ENCODE measurements around the gene PIGR. TPM values are rescaled to one million over a fixed set of nuclear protein-coding genes. Genes with fewer than 3 reads are reported as not detected.

Gene PIGR
- total and polyA plus RNA-seq, 9 of the 15 experiments (the other 6 are each of a cell fraction or from before 2014, with no cell fraction given): 0.01 to 1.5 (median 0.03) TPM; not detected in 4

- 0% methylated on average over 1 of the region's 1 CpG for WGBS (ENCODE audit: insufficient coverage, low coverage, missing lambda C conversion rate)
- in situ Hi-C loops (cut with MboI) (loop anchor here (5.0 to 25.0 kb wide), 3 partner anchors 174 to 424 kb away; partner anchors contain the start of gene EIF2D), intact Hi-C loops (cut with micrococcal nuclease) (loop anchor here (2.0 to 5.0 kb wide), 5 partner anchors 46 to 586 kb away; partner anchors contain the start of genes CR1 and IL20)
- peaks cover 9 to 18% of the 10 kb centered on the region in 2 experiments; a peak in 4 of 5 replicates for H3K4me1 ChIP-seq (replicated peaks in 1 of 2; ENCODE audit: control insufficient read depth in 2 of 2, insufficient read depth in 2 of 2, low read length in 2 of 2)
- H3K27ac ChIP-seq (ENCODE audit: extremely low read depth, low read depth, low read length): no peak overlapping the region
- H3K9ac ChIP-seq (ENCODE audit: insufficient read depth in 1 of 2, low read depth in 2 of 2, low read length in 2 of 2): no peak overlapping the region
- FAIRE-seq: peak; percentile 67
- BruUV-seq (replicated peaks): no TSS peak
- no peak overlapping the region for H2AFZ ChIP-seq (ENCODE audit: low read depth, low read length)
- ATAC-seq: peak; percentile 61
- ChIA-PET POLR2A (interaction anchor here (0.5 to 0.7 kb wide), 2 partner anchors 21 to 168 kb away, joined by 3 read pairs; no protein-coding TSS in a partner anchor), CTCF (ENCODE audit: low intra/inter-chr PET ratio) (interaction anchor here (0.6 to 3.8 kb wide), 18 partner anchors 71 to 588 kb away, joined by 3 to 43 read pairs (median 6); partner anchors contain the start of genes DYRK3 and EIF2D)
- DNase-seq (ENCODE audit: extremely low read depth in 1 of 4, low spot score in 3 of 4): peak; percentile 76 to 86 (median 82)
- H3K9me1 ChIP-seq (ENCODE audit: control insufficient read depth, insufficient read depth, low read length): no peaks in the 10 kb centered on the region
- H3K79me2 ChIP-seq (ENCODE audit: control insufficient read depth, insufficient read depth, low read length): no peaks in the 10 kb centered on the region
- H3K36me3 ChIP-seq (ENCODE audit: control insufficient read depth, insufficient read depth, low read length): no peaks in the 10 kb centered on the region
- H3K27me3 ChIP-seq (ENCODE audit: control insufficient read depth in 2 of 2, insufficient read depth in 2 of 2, low read length in 2 of 2): peaks cover 40 to 57% of the 10 kb centered on the region in 2 experiments
- 0 out of 2 replicates have a peak, but pooled peaks cover 3% of the 10 kb centered on the region for H4K20me1 ChIP-seq (replicated peaks; ENCODE audit: control insufficient read depth, insufficient read depth, low read length)
- H3K4me3 ChIP-seq: no peak overlapping the region
- H3K4me2 ChIP-seq (ENCODE audit: insufficient read depth, low read length): no peak overlapping the region
- no peaks in the 10 kb centered on the region for H3K9me3 ChIP-seq (replicated peaks; ENCODE audit: control insufficient read depth, insufficient read depth, low read depth, low read length)
- TF ChIP-seq CHD7 (IDR thresholded peaks at IDR 0.05; ENCODE audit: low read depth, low read length) (no peak), BRD4 (IDR thresholded peaks at IDR 0.05) (no peak), IRF2 (CRISPR knock-in tag; IDR thresholded peaks at IDR 0.05) (no peak), RUNX1 (IDR thresholded peaks at IDR 0.05; ENCODE audit: low read depth) (no peak), CEBPB (tag; IDR thresholded peaks at IDR 0.05) (no peak), ZFX (CRISPR knock-in tag; IDR thresholded peaks at IDR 0.05) (no peak), RFX1 (IDR thresholded peaks at IDR 0.05) (no peak), DEAF1 (CRISPR knock-in tag; IDR thresholded peaks at IDR 0.05) (0 out of 2 replicates have a peak, but pooled peaks have one; percentile 6)
Observed at GRCh38 chr1:206911064-206911663, 35.1 kb downstream of the PIGR start.
